ENCODE results near the gene KIF16B. TPM values are rescaled to one million over a fixed set of nuclear protein-coding genes. Genes with fewer than 3 reads are reported as not detected.
"Not testable (repeated sequence)": the region's sequence is repeated elsewhere in the genome, so short reads cannot be mapped to it uniquely, and the experiment has no call there.

Gene KIF16B
- total RNA-seq, 1 experiment from 2014 or later: 12.7 TPM

DNA sequence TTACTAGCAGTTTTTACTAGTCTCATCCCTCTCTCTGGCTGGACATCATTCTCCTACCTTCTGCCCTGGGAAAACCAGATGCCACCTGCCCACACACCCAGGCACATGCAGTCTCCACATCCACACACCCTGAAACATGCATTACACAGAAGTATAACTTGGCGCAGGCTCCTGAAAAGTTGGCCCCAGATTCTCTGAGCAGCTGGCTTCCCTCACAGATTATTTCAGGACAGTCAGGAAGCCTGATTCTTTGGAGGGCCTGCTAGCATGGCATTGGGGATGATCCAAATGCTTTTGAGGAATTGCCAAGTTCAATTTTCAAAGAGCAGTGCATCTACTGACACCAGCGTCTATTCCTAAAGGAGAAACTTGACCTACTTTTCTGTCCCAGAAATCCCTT lies 27.8 kb upstream of the KIF16B start:
- H3K9ac ChIP-seq (ENCODE audit: low read length): no peak overlapping the region
- no peak overlapping the region for H2AFZ ChIP-seq (ENCODE audit: low read length)
- BruUV-seq (replicated peaks): no TSS peak
- POLR2A ChIA-PET (ENCODE audit: unreplicated experiment): no interaction called here
- no peaks in the 10 kb centered on the region; the same call in 1 of the 2 replicates for H3K9me2 ChIP-seq (replicated peaks; ENCODE audit: low read length)
- H3F3A ChIP-seq (ENCODE audit: low read length, unreplicated experiment): no peaks in the 10 kb centered on the region
- DNase-seq (no peak), ATAC-seq (no peak)
- no peaks in the 10 kb centered on the region for H3K9me3 ChIP-seq (ENCODE audit: low read length)
- H3K36me3 ChIP-seq (ENCODE audit: low read depth, low read length): no peaks in the 10 kb centered on the region
- H3K27ac ChIP-seq (ENCODE audit: low read length): no peak overlapping the region
- TF ChIP-seq EZH2phosphoT487 (IDR thresholded peaks at IDR 0.05; ENCODE audit: borderline replicate concordance, low read length) (no peak), EZH2 (IDR thresholded peaks at IDR 0.05; ENCODE audit: low read length, unreplicated experiment) (no peak)
- TF ChIP-seq, protein P1, sequence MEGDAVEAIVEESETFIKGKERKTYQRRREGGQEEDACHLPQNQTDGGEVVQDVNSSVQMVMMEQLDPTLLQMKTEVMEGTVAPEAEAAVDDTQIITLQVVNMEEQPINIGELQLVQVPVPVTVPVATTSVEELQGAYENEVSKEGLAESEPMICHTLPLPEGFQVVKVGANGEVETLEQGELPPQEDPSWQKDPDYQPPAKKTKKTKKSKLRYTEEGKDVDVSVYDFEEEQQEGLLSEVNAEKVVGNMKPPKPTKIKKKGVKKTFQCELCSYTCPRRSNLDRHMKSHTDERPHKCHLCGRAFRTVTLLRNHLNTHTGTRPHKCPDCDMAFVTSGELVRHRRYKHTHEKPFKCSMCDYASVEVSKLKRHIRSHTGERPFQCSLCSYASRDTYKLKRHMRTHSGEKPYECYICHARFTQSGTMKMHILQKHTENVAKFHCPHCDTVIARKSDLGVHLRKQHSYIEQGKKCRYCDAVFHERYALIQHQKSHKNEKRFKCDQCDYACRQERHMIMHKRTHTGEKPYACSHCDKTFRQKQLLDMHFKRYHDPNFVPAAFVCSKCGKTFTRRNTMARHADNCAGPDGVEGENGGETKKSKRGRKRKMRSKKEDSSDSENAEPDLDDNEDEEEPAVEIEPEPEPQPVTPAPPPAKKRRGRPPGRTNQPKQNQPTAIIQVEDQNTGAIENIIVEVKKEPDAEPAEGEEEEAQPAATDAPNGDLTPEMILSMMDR (conservative IDR thresholded peaks at IDR 0.05; ENCODE audit: low read depth, low read length): no peak
- CTCF ChIA-PET: no interaction called here
- peaks cover 4% of the 10 kb centered on the region; the same call in 1 of the 2 replicates for H3K27me3 ChIP-seq (ENCODE audit: low read length)
- H3K4me1 ChIP-seq (ENCODE audit: insufficient read depth, low read length): 0 out of 2 replicates have a peak, but pooled peaks cover 9% of the 10 kb centered on the region
- no peaks in the 10 kb centered on the region for H4K20me1 ChIP-seq (ENCODE audit: low read length)
- no peak overlapping the region for H3K4me2 ChIP-seq (ENCODE audit: low read length)
- no peaks in the 10 kb centered on the region for H3K79me2 ChIP-seq (ENCODE audit: low read length)
- H3K4me3 ChIP-seq (ENCODE audit: low read length): no peak overlapping the region
- intact Hi-C loops (cut with micrococcal nuclease): no loop called here

DNA sequence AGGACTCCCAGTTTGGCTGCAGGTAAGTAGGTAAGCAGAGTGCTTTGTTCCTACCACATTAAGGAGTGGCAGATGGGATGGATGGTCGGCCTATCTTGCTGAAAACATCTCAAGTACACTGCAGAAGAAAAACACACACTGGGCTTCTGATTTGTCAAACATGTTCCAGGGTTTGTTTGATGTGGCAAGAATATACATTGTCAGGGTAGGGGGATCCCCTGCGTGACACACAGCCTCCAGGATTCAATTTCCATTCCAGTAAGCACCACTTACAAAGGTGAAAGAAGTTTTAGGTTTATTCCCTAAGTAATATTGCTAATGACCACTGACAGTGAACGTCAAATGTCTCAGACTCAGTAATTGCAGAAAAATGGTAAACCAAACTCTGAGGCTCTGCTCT lies 26.0 kb upstream of the KIF16B start:
- no peaks in the 10 kb centered on the region for H3K9me3 ChIP-seq (ENCODE audit: low read length)
- H3F3A ChIP-seq (ENCODE audit: low read length, unreplicated experiment): no peaks in the 10 kb centered on the region
- no peaks in the 10 kb centered on the region for H3K79me2 ChIP-seq (ENCODE audit: low read length)
- no peak overlapping the region for H3K9ac ChIP-seq (ENCODE audit: low read length)
- H3K27me3 ChIP-seq (ENCODE audit: low read length): peaks cover 15% of the 10 kb centered on the region
- ATAC-seq (no peak), DNase-seq (no peak)
- H3K36me3 ChIP-seq (ENCODE audit: low read depth, low read length): no peaks in the 10 kb centered on the region
- no peak overlapping the region for H3K27ac ChIP-seq (ENCODE audit: low read length)
- H3K4me2 ChIP-seq (ENCODE audit: low read length): no peak overlapping the region
- H3K4me3 ChIP-seq (ENCODE audit: low read length): no peak overlapping the region
- no peaks in the 10 kb centered on the region for H3K9me2 ChIP-seq (replicated peaks; ENCODE audit: low read length)
- intact Hi-C loops (cut with micrococcal nuclease): no loop called here
- H4K20me1 ChIP-seq (ENCODE audit: low read length): no peaks in the 10 kb centered on the region
- no TSS peak for BruUV-seq (replicated peaks)
- ChIA-PET CTCF (no interaction called here), POLR2A (ENCODE audit: unreplicated experiment) (no interaction called here)
- TF ChIP-seq EZH2 (IDR thresholded peaks at IDR 0.05; ENCODE audit: low read length, unreplicated experiment) (no peak), EZH2phosphoT487 (IDR thresholded peaks at IDR 0.05; ENCODE audit: borderline replicate concordance, low read length) (no peak)
- H2AFZ ChIP-seq (ENCODE audit: low read length): no peak overlapping the region
- H3K4me1 ChIP-seq (ENCODE audit: insufficient read depth, low read length): 0 out of 2 replicates have a peak, but pooled peaks cover 3% of the 10 kb centered on the region

DNA sequence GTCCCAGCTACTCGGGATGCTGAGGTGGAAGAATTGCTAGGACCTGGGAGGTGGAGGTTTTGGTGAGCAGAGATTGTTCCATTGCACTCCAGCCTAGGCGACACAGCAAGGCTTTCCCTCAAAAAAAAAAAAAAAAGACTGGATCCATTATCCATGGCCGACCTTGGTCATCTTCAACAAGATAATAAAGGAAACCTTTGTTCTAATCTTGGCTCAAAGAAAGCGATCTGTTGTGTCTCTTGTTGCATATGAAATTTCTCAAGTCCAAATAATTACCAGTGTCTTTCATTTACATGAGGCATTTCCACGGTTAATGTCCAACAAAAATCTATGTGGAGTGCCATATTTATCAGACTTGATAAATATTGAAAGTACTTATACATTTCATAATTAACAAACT lies 23.7 kb upstream of the KIF16B start:
- POLR2A ChIA-PET (ENCODE audit: unreplicated experiment): no interaction called here
- no peak for TF ChIP-seq EZH2phosphoT487 (IDR thresholded peaks at IDR 0.05; ENCODE audit: borderline replicate concordance, low read length)
- TF ChIP-seq, protein P1 (conservative IDR thresholded peaks at IDR 0.05; ENCODE audit: low read depth, low read length): no peak
- no peak for TF ChIP-seq EZH2 (IDR thresholded peaks at IDR 0.05; ENCODE audit: low read length, unreplicated experiment)

DNA sequence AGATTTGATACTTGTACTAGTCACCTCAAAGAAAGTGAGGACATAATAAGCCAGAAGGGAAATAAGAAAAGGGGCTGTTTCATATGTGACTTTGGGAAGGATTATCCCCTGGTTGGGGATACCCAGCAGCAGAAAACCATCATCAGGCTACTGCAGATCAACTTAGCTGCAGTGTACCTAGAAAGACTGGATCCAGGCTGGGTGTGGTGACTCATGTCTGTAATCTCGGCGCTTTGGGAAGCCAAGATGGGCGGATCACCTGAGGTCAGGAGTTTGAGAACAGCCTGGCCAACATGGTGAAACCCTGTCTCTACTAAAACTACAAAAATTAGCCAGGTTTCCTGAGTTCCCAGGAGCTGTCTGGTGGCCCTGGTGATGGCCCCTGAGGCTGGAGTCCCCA lies 23.2 kb upstream of the KIF16B start:
- intact Hi-C loops (cut with micrococcal nuclease); CTCF ChIA-PET; H4K20me1 ChIP-seq (ENCODE audit: low read length); POLR2A ChIA-PET (ENCODE audit: unreplicated experiment); H3K4me1 ChIP-seq (ENCODE audit: insufficient read depth, low read length); H3K4me2 ChIP-seq (ENCODE audit: low read length); H3K9ac ChIP-seq (ENCODE audit: low read length); BruUV-seq (replicated peaks); H3K27ac ChIP-seq (ENCODE audit: low read length); H3K9me3 ChIP-seq (ENCODE audit: low read length); H3F3A ChIP-seq (ENCODE audit: low read length, unreplicated experiment); H3K79me2 ChIP-seq (ENCODE audit: low read length); H3K9me2 ChIP-seq (replicated peaks; ENCODE audit: low read length); H3K4me3 ChIP-seq (ENCODE audit: low read length); H3K36me3 ChIP-seq (ENCODE audit: low read depth, low read length); ATAC-seq; H2AFZ ChIP-seq (ENCODE audit: low read length): not testable (repeated sequence)
- peak; percentile 43 for DNase-seq
- peaks cover 39% of the 10 kb centered on the region for H3K27me3 ChIP-seq (ENCODE audit: low read length)

More for the DNA sequence above, 23.7 kb upstream of the KIF16B start:
- H3K36me3 ChIP-seq (ENCODE audit: low read depth, low read length): no peaks in the 10 kb centered on the region
- no peak overlapping the region for H3K4me2 ChIP-seq (ENCODE audit: low read length)
- no peak overlapping the region for H3K9ac ChIP-seq (ENCODE audit: low read length)
- no peaks in the 10 kb centered on the region for H3K4me1 ChIP-seq (ENCODE audit: insufficient read depth, low read length)
- H4K20me1 ChIP-seq (ENCODE audit: low read length): no peaks in the 10 kb centered on the region
- peaks cover 35% of the 10 kb centered on the region for H3K27me3 ChIP-seq (ENCODE audit: low read length)
- no peaks in the 10 kb centered on the region for H3K9me2 ChIP-seq (replicated peaks; ENCODE audit: low read length)
- intact Hi-C loops (cut with micrococcal nuclease): no loop called here
- no peaks in the 10 kb centered on the region for H3K9me3 ChIP-seq (ENCODE audit: low read length)
- H3K27ac ChIP-seq (ENCODE audit: low read length): no peak overlapping the region
- no peak overlapping the region for H3K4me3 ChIP-seq (ENCODE audit: low read length)
- H3F3A ChIP-seq (ENCODE audit: low read length, unreplicated experiment): no peaks in the 10 kb centered on the region
- no peak for ATAC-seq
- DNase-seq: no peak
- CTCF ChIA-PET: no interaction called here
- H3K79me2 ChIP-seq (ENCODE audit: low read length): no peaks in the 10 kb centered on the region
- no peak overlapping the region for H2AFZ ChIP-seq (ENCODE audit: low read length)
- BruUV-seq (replicated peaks): no TSS peak

Data from PC-3 (cell line).